ENCODE data around the gene ADARB1. TPM values are rescaled to one million over a fixed set of nuclear protein-coding genes. Genes with fewer than 3 reads are reported as not detected.

ADARB1 gene
- total and polyA plus RNA-seq, 9 of the 15 experiments (the other 6 are each of a cell fraction or from before 2014, with no cell fraction given) = 6.7 to 16.0 (median 8.3) TPM

DNA sequence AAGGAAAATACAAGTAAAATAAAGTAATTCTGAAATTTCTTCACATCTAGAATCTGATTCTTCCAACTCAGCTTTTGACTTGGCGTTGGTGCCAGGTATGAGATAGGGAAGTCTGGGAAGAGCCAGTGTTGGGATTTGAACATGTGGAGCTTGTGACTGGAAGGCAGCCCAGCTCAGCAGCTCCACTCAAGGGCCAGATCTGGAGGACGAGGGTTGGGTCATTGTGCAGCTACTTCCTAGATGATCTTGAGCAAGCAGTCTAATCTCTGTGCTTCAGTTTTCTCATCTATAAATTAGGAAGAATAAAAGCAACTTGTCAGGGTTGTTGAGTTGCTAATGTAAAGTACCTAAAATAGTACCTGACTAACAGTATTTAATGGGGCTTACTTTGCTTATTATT, 5.0 kb downstream of the ADARB1 start (continued):
- TF ChIP-seq, protein P1, sequence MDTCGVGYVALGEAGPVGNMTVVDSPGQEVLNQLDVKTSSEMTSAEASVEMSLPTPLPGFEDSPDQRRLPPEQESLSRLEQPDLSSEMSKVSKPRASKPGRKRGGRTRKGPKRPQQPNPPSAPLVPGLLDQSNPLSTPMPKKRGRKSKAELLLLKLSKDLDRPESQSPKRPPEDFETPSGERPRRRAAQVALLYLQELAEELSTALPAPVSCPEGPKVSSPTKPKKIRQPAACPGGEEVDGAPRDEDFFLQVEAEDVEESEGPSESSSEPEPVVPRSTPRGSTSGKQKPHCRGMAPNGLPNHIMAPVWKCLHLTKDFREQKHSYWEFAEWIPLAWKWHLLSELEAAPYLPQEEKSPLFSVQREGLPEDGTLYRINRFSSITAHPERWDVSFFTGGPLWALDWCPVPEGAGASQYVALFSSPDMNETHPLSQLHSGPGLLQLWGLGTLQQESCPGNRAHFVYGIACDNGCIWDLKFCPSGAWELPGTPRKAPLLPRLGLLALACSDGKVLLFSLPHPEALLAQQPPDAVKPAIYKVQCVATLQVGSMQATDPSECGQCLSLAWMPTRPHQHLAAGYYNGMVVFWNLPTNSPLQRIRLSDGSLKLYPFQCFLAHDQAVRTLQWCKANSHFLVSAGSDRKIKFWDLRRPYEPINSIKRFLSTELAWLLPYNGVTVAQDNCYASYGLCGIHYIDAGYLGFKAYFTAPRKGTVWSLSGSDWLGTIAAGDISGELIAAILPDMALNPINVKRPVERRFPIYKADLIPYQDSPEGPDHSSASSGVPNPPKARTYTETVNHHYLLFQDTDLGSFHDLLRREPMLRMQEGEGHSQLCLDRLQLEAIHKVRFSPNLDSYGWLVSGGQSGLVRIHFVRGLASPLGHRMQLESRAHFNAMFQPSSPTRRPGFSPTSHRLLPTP (IDR thresholded peaks at IDR 0.05; ENCODE audit: borderline replicate concordance, extremely low read depth, insufficient read length) = peak; percentile 26
- TF ChIP-seq ZNF165 (CRISPR knock-in tag; IDR thresholded peaks at IDR 0.05; ENCODE audit: borderline replicate concordance) = no peak
- TF ChIP-seq HMG20A (CRISPR knock-in tag; conservative IDR thresholded peaks at IDR 0.05) = no peak
- TF ChIP-seq ZNF668 (CRISPR knock-in tag; IDR thresholded peaks at IDR 0.05) = no peak
- no peak for TF ChIP-seq CBFA2T3 (IDR thresholded peaks at IDR 0.05)
- no peak for TF ChIP-seq ZC3H8 (IDR thresholded peaks at IDR 0.05)
- TF ChIP-seq, protein P2, sequence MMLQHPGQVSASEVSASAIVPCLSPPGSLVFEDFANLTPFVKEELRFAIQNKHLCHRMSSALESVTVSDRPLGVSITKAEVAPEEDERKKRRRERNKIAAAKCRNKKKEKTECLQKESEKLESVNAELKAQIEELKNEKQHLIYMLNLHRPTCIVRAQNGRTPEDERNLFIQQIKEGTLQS (IDR thresholded peaks at IDR 0.05) = no peak; the same call in 1 of the 2 replicates
- TF ChIP-seq, protein P2 (CRISPR knock-in tag; conservative IDR thresholded peaks at IDR 0.05) = no peak
- TF ChIP-seq CTBP1 (IDR thresholded peaks at IDR 0.05; ENCODE audit: borderline replicate concordance) = no peak
- no peak for TF ChIP-seq FOS (IDR thresholded peaks at IDR 0.05; ENCODE audit: extremely low read depth, insufficient read length)
- no peak for TF ChIP-seq NELFE (IDR thresholded peaks at IDR 0.05; ENCODE audit: insufficient read depth, insufficient read length)
- no peak for TF ChIP-seq BHLHE40 (IDR thresholded peaks at IDR 0.05; ENCODE audit: low read length)
- TF ChIP-seq ZNF121 (CRISPR knock-in tag; conservative IDR thresholded peaks at IDR 0.05) = no peak
- no peak for TF ChIP-seq PPARD (CRISPR knock-in tag; IDR thresholded peaks at IDR 0.05)
- no peak for TF ChIP-seq ZNF140 (CRISPR knock-in tag; IDR thresholded peaks at IDR 0.05)
- no peak for TF ChIP-seq ETV1 (tag; conservative IDR thresholded peaks at IDR 0.05; ENCODE audit: low read depth)
- TF ChIP-seq, protein P3, sequence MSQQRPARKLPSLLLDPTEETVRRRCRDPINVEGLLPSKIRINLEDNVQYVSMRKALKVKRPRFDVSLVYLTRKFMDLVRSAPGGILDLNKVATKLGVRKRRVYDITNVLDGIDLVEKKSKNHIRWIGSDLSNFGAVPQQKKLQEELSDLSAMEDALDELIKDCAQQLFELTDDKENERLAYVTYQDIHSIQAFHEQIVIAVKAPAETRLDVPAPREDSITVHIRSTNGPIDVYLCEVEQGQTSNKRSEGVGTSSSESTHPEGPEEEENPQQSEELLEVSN (IDR thresholded peaks at IDR 0.05; ENCODE audit: borderline replicate concordance in 1 of 2, extremely low read depth in 1 of 2, insufficient read depth in 1 of 2, insufficient read length in 1 of 2, low read depth in 1 of 2, low read length in 1 of 2, poor library complexity in 1 of 2, severe bottlenecking in 1 of 2) = no peak
- TF ChIP-seq CEBPG (CRISPR knock-in tag; IDR thresholded peaks at IDR 0.05) = no peak
- TF ChIP-seq CEBPG (tag; conservative IDR thresholded peaks at IDR 0.05 in 1 of 2, IDR thresholded peaks at IDR 0.05 in 1 of 2) = 0 out of 4 replicates have a peak, but pooled peaks of 1 of the 2 experiments have one; percentile 5
- TF ChIP-seq NFYB (IDR thresholded peaks at IDR 0.05; ENCODE audit: extremely low read depth, insufficient read length) = no peak
- no peak for TF ChIP-seq PKNOX1 (IDR thresholded peaks at IDR 0.05)
- no peak for TF ChIP-seq CAMTA2 (CRISPR knock-in tag; conservative IDR thresholded peaks at IDR 0.05)
- no peak for TF ChIP-seq ZNF764 (CRISPR knock-in tag; IDR thresholded peaks at IDR 0.05; ENCODE audit: low read depth)

Measured in K562 (cell line).